GM23338 (cell line): Measurements from ENCODE around the gene ZYX. TPM values are rescaled to one million over a fixed set of nuclear protein-coding genes. Genes with fewer than 3 reads are reported as not detected.

Experiments used
- ATAC-seq: fragments of 200-7000 bp; cut with Tn5 transposase; 3 replicates; pipeline ENCODE4 v1.9.1; 2020
- DNase-seq: peaks from one replicate; pipeline ENCODE4 v3.0.0-alpha.2; 2015; ENCODE audit warnings: low spot score
- H2AFZ ChIP-seq: fragments of 200-600 bp; sonication (generic); 2 replicates; pipeline ENCODE4 v1.8.0; 2016; ENCODE audit warnings: antibody characterized with exemption, mild to moderate bottlenecking, moderate library complexity
- H3F3A ChIP-seq: fragments of 200-600 bp; sonication (generic); replicated peaks from 2 replicates; pipeline ENCODE4 v1.8.0; 2017; ENCODE audit warnings: antibody characterized with exemption, mixed run types, low read depth
- H3K27ac ChIP-seq: fragments of 200-600 bp; sonication (generic); 2 replicates; pipeline ENCODE4 v1.6.1; 2016; ENCODE audit warnings: low read depth
- H3K27me3 ChIP-seq: fragments of 200-600 bp; sonication (generic); 2 replicates; pipeline ENCODE4 v1.8.0; 2016; ENCODE audit warnings: mild to moderate bottlenecking, mixed run types, moderate library complexity; ENCODE audit not compliant: insufficient read depth
- H3K36me3 ChIP-seq: fragments of 200-600 bp; sonication (generic); 2 replicates; pipeline ENCODE4 v1.8.0; 2016; ENCODE audit warnings: mild to moderate bottlenecking; ENCODE audit not compliant: insufficient read depth
- H3K4me1 ChIP-seq: fragments of 200-600 bp; sonication (generic); 2 replicates; pipeline ENCODE4 v1.8.0; 2016; ENCODE audit warnings: mild to moderate bottlenecking, moderate library complexity; ENCODE audit not compliant: insufficient read depth
- H3K4me2 ChIP-seq: fragments of 200-600 bp; sonication (generic); 2 replicates; pipeline ENCODE4 v1.7.1; 2017; ENCODE audit warnings: mixed run types
- H3K4me3 ChIP-seq: fragments of 200-600 bp; sonication (generic); 2 replicates; pipeline ENCODE4 v1.6.1; 2016; ENCODE audit warnings: mixed run types
- H3K79me2 ChIP-seq: fragments of 200-600 bp; sonication (generic); replicated peaks from 2 replicates; pipeline ENCODE4 v1.8.0; 2017; ENCODE audit warnings: mild to moderate bottlenecking; ENCODE audit not compliant: insufficient read depth
- H3K9me2 ChIP-seq: fragments of 200-600 bp; sonication (generic); 2 replicates; pipeline ENCODE4 v1.8.0; 2017; ENCODE audit not compliant: insufficient read depth
- H4K20me1 ChIP-seq: fragments of 200-600 bp; sonication (generic); replicated peaks from 2 replicates; pipeline ENCODE4 v1.8.0; 2017; ENCODE audit warnings: mild to moderate bottlenecking; ENCODE audit not compliant: insufficient read depth
- H3K27ac Mint-ChIP-seq: 2 replicates; pipeline ENCODE4 v1.8.0; 2020; ENCODE audit warnings: inconsistent platforms, mild to moderate bottlenecking, moderate library complexity, mixed read lengths
- H3K27me3 Mint-ChIP-seq: 3 replicates; pipeline ENCODE4 v1.8.0; 2022; ENCODE audit warnings: low read depth, mild to moderate bottlenecking, moderate library complexity, mixed read lengths, inconsistent platforms; ENCODE audit not compliant: insufficient read depth, poor library complexity
- H3K36me3 Mint-ChIP-seq: 3 replicates; pipeline ENCODE4 v1.8.0; 2021; ENCODE audit warnings: low read depth, mild to moderate bottlenecking, inconsistent platforms, moderate library complexity, mixed read lengths
- H3K4me1 Mint-ChIP-seq: 3 replicates; pipeline ENCODE4 v1.8.0; 2020; ENCODE audit warnings: mild to moderate bottlenecking, inconsistent platforms, mixed read lengths
- H3K4me3 Mint-ChIP-seq: 3 replicates; pipeline ENCODE4 v1.8.0; 2021; ENCODE audit warnings: moderate library complexity, mild to moderate bottlenecking, inconsistent platforms, mixed read lengths
- H3K9me3 Mint-ChIP-seq: 3 replicates; pipeline ENCODE4 v1.8.0; 2020; ENCODE audit warnings: moderate library complexity, mild to moderate bottlenecking, inconsistent platforms, mixed read lengths
- CTCF ChIP-seq, 2 experiments: fragments of 200-600 bp in 1 of 2; sonication (generic) in 1 of 2; conservative IDR thresholded peaks; 2 replicates each; pipeline versions ENCODE4 v1.5.1 to v1.6.1; 2016 to 2017; ENCODE audit warnings: antibody characterized with exemption in 2 of 2, low read depth in 2 of 2, mild to moderate bottlenecking in 2 of 2, moderate library complexity in 1 of 2
- ETS1 ChIP-seq: IDR thresholded peaks from 2 replicates; pipeline ENCODE4 v1.6.1; 2016; ENCODE audit warnings: antibody characterized with exemption
- POLR2AphosphoS5 ChIP-seq: IDR thresholded peaks from 2 replicates; pipeline ENCODE4 v1.6.1; 2016; ENCODE audit warnings: antibody characterized with exemption, low read depth
- STAT1 ChIP-seq: IDR thresholded peaks from one replicate; pipeline ENCODE4 v1.6.1; 2016; ENCODE audit warnings: antibody characterized with exemption; ENCODE audit not compliant: unreplicated experiment
- ZNF114 ChIP-seq: fragments of 250-450 bp; sonication (Bioruptor Pico); IDR thresholded peaks from 2 replicates; pipeline ENCODE4 v1.5.0; 2020; ENCODE audit warnings: mild to moderate bottlenecking, moderate library complexity
- polyA plus RNA-seq: library from polyadenylated mRNA; unstranded; fragments of >200 nt; fragmentation: Nextera tagmentation; extraction: Ambion mirVana; gene quantifications from 2 replicates; pipeline ENCODE4 v1.2.1, GENCODE V29; 2016
- total RNA-seq: library from RNA; depleted of rRNA; stranded (reverse); fragments of >200 nt; shearing (Covaris generic); gene quantifications from 2 replicates; pipeline ENCODE4 v1.2.3, GENCODE V29; 2014
- TF ChIP-seq, protein P1 (sequence below): fragments of 250-450 bp; sonication (Bioruptor Pico); IDR thresholded peaks from 2 replicates; pipeline ENCODE4 v1.5.0; 2020; ENCODE audit warnings: mild to moderate bottlenecking, moderate library complexity

The ZYX gene
- total and polyA plus RNA-seq, 2 experiments from 2014 or later, result 111 to 141 TPM

GRCh38 chr7:143334244-143334643 lies 46.9 kb upstream of the ZYX start:
- H3K9me2 ChIP-seq, result peaks cover 3% of the 10 kb centered on the region; the same call in 1 of the 2 replicates
- no peak overlapping the region for H3K27ac ChIP-seq
- no peak overlapping the region for H3K4me3 Mint-ChIP-seq
- peaks cover 4% of the 10 kb centered on the region for H3K27me3 Mint-ChIP-seq
- TF ChIP-seq ETS1 (no peak), ZNF114 (CRISPR knock-in tag) (no peak), POLR2AphosphoS5 (no peak), STAT1 (no peak), CTCF (conservative IDR thresholded peaks at IDR 0.05; ENCODE audit: low read depth in 2 of 2) (no peak)
- TF ChIP-seq, protein P1, sequence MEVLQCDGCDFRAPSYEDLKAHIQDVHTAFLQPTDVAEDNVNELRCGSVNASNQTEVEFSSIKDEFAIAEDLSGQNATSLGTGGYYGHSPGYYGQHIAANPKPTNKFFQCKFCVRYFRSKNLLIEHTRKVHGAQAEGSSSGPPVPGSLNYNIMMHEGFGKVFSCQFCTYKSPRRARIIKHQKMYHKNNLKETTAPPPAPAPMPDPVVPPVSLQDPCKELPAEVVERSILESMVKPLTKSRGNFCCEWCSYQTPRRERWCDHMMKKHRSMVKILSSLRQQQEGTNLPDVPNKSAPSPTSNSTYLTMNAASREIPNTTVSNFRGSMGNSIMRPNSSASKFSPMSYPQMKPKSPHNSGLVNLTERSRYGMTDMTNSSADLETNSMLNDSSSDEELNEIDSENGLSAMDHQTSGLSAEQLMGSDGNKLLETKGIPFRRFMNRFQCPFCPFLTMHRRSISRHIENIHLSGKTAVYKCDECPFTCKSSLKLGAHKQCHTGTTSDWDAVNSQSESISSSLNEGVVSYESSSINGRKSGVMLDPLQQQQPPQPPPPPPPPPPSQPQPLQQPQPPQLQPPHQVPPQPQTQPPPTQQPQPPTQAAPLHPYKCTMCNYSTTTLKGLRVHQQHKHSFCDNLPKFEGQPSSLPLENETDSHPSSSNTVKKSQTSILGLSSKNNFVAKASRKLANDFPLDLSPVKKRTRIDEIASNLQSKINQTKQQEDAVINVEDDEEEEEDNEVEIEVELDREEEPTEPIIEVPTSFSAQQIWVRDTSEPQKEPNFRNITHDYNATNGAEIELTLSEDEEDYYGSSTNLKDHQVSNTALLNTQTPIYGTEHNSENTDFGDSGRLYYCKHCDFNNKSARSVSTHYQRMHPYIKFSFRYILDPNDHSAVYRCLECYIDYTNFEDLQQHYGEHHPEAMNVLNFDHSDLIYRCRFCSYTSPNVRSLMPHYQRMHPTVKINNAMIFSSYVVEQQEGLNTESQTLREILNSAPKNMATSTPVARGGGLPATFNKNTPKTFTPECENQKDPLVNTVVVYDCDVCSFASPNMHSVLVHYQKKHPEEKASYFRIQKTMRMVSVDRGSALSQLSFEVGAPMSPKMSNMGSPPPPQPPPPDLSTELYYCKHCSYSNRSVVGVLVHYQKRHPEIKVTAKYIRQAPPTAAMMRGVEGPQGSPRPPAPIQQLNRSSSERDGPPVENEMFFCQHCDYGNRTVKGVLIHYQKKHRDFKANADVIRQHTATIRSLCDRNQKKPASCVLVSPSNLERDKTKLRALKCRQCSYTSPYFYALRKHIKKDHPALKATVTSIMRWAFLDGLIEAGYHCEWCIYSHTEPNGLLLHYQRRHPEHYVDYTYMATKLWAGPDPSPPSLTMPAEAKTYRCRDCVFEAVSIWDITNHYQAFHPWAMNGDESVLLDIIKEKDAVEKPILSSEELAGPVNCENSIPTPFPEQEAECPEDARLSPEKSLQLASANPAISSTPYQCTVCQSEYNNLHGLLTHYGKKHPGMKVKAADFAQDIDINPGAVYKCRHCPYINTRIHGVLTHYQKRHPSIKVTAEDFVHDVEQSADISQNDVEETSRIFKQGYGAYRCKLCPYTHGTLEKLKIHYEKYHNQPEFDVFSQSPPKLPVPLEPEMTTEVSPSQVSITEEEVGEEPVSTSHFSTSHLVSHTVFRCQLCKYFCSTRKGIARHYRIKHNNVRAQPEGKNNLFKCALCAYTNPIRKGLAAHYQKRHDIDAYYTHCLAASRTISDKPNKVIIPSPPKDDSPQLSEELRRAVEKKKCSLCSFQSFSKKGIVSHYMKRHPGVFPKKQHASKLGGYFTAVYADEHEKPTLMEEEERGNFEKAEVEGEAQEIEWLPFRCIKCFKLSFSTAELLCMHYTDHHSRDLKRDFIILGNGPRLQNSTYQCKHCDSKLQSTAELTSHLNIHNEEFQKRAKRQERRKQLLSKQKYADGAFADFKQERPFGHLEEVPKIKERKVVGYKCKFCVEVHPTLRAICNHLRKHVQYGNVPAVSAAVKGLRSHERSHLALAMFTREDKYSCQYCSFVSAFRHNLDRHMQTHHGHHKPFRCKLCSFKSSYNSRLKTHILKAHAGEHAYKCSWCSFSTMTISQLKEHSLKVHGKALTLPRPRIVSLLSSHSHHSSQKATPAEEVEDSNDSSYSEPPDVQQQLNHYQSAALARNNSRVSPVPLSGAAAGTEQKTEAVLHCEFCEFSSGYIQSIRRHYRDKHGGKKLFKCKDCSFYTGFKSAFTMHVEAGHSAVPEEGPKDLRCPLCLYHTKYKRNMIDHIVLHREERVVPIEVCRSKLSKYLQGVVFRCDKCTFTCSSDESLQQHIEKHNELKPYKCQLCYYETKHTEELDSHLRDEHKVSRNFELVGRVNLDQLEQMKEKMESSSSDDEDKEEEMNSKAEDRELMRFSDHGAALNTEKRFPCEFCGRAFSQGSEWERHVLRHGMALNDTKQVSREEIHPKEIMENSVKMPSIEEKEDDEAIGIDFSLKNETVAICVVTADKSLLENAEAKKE (CRISPR knock-in tag), result no peak
- H3K4me3 ChIP-seq, result no peak overlapping the region
- no peak overlapping the region for H3K4me2 ChIP-seq
- no peak for ATAC-seq
- H3K27ac Mint-ChIP-seq, result no peak overlapping the region
- no peaks in the 10 kb centered on the region for H3K4me1 ChIP-seq
- H3F3A ChIP-seq, result no peaks in the 10 kb centered on the region
- H3K36me3 ChIP-seq, result no peaks in the 10 kb centered on the region
- H4K20me1 ChIP-seq, result no peaks in the 10 kb centered on the region
- no peaks in the 10 kb centered on the region for H3K27me3 ChIP-seq
- H3K36me3 Mint-ChIP-seq, result no peaks in the 10 kb centered on the region
- no peaks in the 10 kb centered on the region for H3K79me2 ChIP-seq
- H3K4me1 Mint-ChIP-seq, result no peaks in the 10 kb centered on the region
- no peak overlapping the region for H2AFZ ChIP-seq
- no peak for DNase-seq
- no peaks in the 10 kb centered on the region for H3K9me3 Mint-ChIP-seq
